Stimulated activated CD4-positive, alpha-beta T cell treated with anti-CD3 and anti-CD28 coated beads, TNF-alpha, amount 100 ng/mL, for 4 hours (primary cell): ENCODE measurements around the gene CLCN2.

Experiments
- DNase-seq, 3 experiments: peaks; one replicate each; pipeline ENCODE4 v3.0.0-alpha.2; 2020; ENCODE audit warnings: low read depth in 3 of 3

The CLCN2 gene

DNA sequence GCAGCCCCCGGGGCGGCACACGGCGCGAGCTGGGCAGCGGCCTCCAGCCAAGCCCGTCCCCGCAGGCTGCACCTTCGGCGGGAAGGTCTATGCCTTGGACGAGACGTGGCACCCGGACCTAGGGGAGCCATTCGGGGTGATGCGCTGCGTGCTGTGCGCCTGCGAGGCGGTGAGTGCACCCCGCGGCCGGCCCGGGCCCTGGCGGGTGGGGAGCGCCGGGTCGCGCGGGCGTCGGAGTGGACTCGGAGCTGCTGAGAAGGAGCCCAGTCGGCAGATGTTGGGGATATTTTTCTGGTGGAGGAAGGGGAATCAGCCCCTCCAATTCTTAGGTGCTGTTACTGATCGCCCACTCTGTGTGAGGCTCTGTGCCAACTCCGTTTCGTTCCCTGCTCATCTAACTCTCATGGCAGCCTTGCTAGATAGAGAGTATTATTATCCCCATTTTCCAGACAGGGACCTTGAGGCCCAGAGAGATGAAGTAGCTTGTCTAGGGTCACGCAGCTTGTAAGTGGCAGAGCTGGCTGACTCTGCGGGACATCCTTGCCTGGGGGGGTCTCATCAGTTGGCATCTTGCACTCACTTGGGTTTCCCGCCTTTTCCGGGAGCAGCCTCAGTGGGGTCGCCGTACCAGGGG lies 19.3 kb upstream of the CLCN2 start:
- DNase-seq, result no peak

DNA sequence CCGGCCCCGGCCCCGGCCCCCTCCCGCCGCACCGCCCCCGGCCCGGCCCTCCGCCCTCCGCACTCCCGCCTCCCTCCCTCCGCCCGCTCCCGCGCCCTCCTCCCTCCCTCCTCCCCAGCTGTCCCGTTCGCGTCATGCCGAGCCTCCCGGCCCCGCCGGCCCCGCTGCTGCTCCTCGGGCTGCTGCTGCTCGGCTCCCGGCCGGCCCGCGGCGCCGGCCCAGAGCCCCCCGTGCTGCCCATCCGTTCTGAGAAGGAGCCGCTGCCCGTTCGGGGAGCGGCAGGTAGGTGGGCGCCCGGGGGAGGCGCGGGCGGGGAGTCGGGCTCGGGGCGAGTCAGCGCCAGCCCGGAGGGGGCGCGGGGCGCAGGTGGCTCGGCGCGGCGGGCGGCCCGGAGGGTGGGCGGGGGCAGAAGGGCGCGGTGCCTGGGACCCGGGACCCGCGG lies 18.8 kb upstream of the CLCN2 start:
- DNase-seq, result no peak

- DNase-seq, result no peak
Measured at GRCh38 chr3:184379358-184380184, 18.2 kb upstream of the CLCN2 start, which contains the start of gene CHRD. Gene CHRD (plus strand): TSS chr3:184380054. CDS start chr3:184380319, 265 bp downstream.

- no peak for DNase-seq
Measured at GRCh38 chr3:184378651-184379357, 17.4 kb upstream of the CLCN2 start.

DNA sequence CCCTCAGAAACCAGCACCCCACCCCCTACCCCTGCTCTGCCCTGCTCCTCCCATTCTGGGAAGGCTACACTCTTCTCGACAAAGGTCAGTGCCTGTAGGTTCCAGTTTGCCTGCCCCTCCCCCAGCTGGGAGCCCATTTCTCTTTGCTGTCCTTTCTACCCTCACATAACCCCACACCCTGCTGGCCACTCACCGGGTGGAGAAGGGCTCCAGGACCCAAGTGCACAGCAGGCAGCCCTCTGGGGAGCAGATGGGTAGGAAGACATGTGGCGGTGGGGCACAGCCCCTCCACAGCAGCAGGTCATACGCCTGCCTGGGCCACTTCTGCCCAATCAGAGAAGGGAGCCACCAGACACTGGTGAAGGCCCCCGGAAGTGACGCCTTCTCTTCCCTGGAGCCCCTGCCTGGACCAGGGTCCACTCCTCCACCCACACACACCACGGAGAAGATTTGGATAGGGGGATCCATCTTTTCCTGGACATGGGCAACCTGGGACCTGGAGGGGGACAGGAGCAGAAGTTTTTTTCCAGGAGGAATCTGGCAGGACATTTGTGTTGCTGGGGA lies 16.6 kb upstream of the CLCN2 start, which contains the start of gene THPO:
Gene THPO, minus strand, starts transcription at position 326 of the 564 bp plus-strand sequence. CDS start 1,948 bp downstream, outside the sequence.
- DNase-seq, result no peak

DNA sequence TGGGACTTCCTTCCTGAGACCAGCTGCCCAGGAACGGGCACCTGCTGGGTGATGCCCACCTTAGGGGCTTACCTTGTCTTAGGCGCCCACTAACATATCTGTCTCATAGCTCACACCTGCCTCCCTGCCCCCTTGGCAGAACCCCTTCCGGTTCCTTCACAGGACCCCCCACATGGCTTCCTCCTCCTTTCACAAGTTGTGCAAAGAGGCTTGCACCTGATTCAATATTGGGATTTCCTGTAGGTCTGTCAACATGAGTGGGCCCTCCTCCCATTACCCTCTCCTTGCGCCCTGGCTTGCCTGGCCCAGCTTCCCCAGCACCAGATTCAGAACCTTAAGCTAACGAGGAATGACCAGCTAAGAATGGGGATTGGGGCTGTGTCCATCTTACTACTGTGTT lies 16.0 kb upstream of the CLCN2 start:
- DNase-seq, result no peak

DNA sequence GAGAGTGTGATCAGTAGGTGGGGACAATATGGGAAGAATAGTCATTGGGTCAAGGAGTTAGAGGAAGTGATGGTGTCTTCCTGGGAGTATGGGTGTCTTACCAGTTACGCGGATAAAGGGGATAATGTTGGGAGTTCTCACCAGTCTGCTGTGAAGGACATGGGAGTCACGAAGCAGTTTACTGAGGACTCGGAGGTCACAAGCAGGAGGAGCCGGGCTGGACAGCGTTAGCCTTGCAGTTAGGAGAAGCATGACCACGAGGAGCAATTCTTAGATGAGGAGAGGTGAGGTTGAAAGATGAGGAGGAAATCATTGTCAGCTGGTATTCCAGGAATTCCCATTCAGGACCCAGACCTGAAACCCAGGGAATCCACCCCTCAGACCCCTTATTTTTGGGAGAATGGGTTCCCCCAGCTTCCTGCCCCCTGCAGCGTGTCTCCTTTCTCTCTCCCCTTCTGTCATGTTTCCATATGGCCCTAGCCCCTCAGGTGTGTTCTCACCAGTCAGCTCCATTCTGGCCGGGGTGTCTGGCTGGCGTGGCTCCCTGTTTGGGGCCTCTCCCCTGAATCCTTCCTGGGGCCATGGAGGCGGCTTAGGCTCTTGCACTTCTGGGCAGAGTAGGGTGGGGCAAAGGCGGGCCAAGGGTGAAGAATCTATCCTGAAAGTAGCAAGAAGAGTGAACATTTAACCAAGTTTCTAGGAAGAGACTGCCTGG lies 14.5 kb upstream of the CLCN2 start:
- DNase-seq, result no peak

DNA sequence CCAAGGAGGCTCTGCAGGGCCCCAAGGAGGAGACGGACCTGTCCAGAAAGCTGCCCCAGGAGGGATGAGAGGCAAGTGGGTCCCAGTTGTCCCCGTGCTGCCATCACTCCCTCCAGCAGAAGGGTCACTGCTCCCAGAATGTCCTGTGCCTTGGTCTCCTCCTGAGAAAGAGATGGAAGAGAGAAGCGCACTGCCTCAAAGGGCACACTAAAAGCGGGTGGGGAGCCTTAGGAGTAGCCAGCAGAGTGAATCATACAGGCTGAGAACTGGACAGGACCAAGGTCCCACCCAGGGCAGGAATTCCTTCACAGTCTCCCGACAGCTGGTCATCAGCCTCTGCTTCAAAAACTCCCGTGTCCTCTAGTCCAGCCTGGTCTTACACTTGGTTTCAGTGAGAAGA lies 12.0 kb upstream of the CLCN2 start:
- no peak for DNase-seq

GRCh38 chr3:184372911-184373310 lies 11.5 kb upstream of the CLCN2 start:
- no peak for DNase-seq

- no peak for DNase-seq
Measured at GRCh38 chr3:184372296-184372821, 11.0 kb upstream of the CLCN2 start.

DNA sequence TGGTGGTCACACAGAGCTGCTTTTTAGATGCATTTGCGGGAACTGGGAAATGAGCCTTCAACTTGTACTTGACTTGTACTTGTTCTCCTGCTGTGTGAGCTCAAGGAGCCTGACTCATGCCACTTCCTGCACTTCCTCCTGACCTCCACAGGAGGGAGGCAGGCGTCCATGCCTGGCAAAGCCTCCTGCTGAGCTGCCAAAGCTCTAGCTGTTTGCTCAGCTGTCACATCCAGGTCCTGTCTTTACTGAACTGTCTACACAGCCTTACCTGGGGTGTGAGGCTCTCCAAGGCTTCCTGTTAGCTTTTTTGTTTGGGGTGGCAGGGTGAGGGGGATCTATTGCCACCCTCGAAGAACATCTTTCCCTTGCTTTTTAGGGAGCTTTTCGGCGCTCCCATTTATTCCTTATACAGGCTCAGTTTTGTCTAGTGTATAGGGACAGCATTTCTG lies 10.2 kb upstream of the CLCN2 start:
- peak in 2 of 3 experiments; percentile 39 to 42 for DNase-seq

GRCh38 chr3:184368586-184369183 lies 7.3 kb upstream of the CLCN2 start:
- no peak for DNase-seq

- DNase-seq, result no peak
Measured at GRCh38 chr3:184368116-184368515, 6.7 kb upstream of the CLCN2 start.

DNA sequence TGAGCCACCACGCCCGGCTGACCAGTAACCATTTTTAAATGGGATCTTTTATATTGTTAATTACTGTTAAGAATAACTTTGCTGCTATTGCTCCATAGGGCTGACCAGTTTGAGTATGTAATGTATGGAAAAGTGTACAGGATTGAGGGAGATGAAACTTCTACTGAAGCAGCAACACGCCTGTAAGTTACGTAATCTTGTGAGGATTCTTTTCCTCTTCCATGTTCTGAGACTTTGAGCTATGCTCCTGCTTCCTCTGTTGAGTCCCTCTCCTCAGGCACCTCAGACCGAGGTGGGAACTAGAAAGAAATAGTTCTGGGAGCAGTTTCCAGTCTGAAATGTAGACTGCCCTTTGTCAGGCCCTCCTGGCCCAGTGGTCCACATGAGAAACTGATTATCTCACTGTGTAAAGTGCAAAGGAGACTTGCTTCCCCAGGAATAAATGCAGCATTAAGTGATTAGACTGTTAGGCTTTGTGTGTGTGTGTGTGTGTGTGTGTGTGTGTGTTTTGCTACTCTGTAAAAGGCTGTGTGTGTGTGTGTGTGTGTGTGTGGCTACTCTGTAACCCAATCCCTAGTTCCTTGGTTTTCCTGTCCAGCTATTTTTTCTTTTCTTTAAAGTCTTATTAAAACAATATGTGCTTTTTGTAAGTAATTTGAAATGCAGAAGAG lies 5.3 kb upstream of the CLCN2 start:
- DNase-seq, result no peak

DNA sequence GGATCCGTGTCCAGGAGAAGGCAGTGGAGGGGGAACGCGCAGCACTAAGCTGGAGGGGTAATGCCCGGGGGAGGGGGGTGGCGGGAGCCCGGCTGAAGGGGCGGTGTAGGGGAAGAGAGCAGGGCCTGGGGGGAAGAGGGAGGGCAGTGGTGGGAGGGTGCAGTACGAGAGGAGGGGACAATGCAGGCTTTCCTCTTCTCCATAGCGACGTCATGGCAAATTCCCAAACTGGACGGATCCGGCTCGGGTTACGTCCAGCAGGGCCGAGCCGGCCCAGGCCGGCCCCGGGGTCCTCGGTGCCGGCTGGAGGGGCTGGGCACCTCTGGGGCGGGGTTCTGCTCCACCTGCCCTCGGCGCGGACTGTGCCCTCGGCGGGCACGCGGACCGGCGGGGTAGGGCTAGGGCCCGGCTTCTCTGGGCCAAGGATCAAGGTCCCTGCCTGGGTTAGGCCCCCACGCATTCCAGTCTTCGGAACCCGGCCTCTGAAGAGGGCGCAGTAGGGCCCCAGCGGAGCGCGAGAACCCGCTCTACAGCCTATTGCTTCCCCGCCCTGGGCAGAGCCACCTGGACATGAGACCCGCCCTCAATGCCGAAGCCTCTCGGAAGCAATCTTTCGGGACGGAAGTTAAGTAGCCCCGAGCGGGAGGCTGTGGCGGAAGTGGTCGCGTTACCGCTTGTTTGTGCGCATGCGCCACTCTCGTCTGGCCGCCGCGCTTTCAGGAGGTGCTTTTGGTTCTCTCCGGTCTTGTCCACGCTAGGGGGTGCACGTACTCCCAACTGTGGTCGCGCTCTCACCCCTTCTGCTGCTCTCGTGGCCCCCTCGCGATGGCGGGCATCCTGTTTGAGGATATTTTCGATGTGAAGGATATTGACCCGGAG lies 1.5 kb upstream of the CLCN2 start:
- peak; percentile 81 to 90 (median 86) for DNase-seq

- DNase-seq, result peak; percentile 10 to 36 (median 22)
Measured at GRCh38 chr3:184361932-184362667, 695 bp upstream of the CLCN2 start.

DNA sequence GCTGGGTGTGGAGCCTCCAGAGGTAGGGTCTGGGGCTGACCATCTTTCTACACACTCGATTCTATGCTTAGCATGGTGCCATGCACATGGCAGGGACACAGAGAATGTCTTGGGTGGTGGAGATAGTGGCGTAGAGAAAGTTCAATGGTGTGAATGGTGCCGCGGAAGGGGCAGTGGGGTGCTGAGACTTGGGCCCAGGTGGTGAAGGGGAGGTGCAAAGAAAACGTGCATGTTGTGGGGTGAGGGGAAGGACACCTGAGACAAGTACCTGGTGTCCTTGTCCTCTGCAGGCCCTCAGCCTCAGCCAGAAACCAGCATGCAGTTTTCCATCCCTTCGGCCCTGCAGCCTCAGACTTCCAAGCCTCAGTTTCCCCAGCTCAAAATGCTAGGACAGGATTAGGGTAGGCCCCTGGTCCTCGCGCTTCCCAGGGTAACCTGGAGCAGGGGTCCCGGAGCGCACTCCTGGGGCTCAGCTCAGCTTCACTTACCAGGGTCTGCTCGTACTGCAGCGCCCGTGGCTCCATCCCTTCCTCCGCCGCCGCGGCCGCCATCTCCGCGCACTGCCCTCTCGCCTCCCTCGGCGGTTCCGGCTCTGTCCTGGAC lies 375 bp downstream of the CLCN2 start:
- no peak for DNase-seq
